H1 (cell line): ENCODE results near the gene KLK6. TPM values are rescaled to one million over a fixed set of nuclear protein-coding genes. Genes with fewer than 3 reads are reported as not detected.

Source experiments
- BACH1 ChIP-seq: IDR thresholded peaks from 2 replicates; pipeline ENCODE4 v1.6.1; 2012; ENCODE audit warnings: low read length, improper control_type of control experiment
- CEBPB ChIP-seq: IDR thresholded peaks from 2 replicates; pipeline ENCODE4 v1.6.1; 2012; ENCODE audit warnings: low read depth, low read length
- CTBP2 ChIP-seq: IDR thresholded peaks from 2 replicates; pipeline ENCODE4 v1.7.0; 2011; ENCODE audit warnings: borderline replicate concordance, mild to moderate bottlenecking, moderate library complexity, mixed read lengths, low read length; ENCODE audit not compliant: insufficient read depth, insufficient read length
- HDAC2 ChIP-seq, 2 experiments: fragments of 300-600 bp in 1 of 2; sonication (generic) in 1 of 2; IDR thresholded peaks; 2 replicates each; pipeline ENCODE4 v1.6.1; 2011 to 2012; ENCODE audit warnings: low read depth in 2 of 2, low read length in 2 of 2, mild to moderate bottlenecking in 2 of 2, moderate library complexity in 2 of 2, borderline replicate concordance in 1 of 2, inconsistent platforms in 1 of 2
- HDAC6 ChIP-seq: IDR thresholded peaks from one replicate; pipeline ENCODE4 v1.7.1; 2012; ENCODE audit warnings: low read depth, mild to moderate bottlenecking, inconsistent platforms, low read length, moderate library complexity
- PHF8 ChIP-seq: fragments of 200-600 bp; sonication (generic); conservative IDR thresholded peaks from 2 replicates; pipeline ENCODE4 v1.7.1; 2012; ENCODE audit warnings: low read depth, mild to moderate bottlenecking, inconsistent platforms, low read length, moderate library complexity
- POLR2A ChIP-seq, 2 experiments: IDR thresholded peaks; 1 replicate in 1 of 2; 2 replicates in 1 of 2; pipeline ENCODE4 v1.6.1; 2011; ENCODE audit warnings: low read depth in 2 of 2, low read length in 2 of 2, mild to moderate bottlenecking in 2 of 2; ENCODE audit errors: control extremely low read depth in 1 of 2
- POU5F1 ChIP-seq: IDR thresholded peaks from 2 replicates; pipeline ENCODE4 v1.6.1; 2011; ENCODE audit warnings: low read depth, mild to moderate bottlenecking, low read length, moderate library complexity
- SUZ12 ChIP-seq: fragments of 200-600 bp; sonication (generic); IDR thresholded peaks from 2 replicates; pipeline ENCODE4 v1.6.1; 2012; ENCODE audit warnings: mild to moderate bottlenecking, inconsistent platforms, low read length, moderate library complexity, mixed read lengths
- TAF7 ChIP-seq: optimal IDR thresholded peaks from 2 replicates; pipeline ENCODE3; 2011; ENCODE audit warnings: low read depth, mild to moderate bottlenecking, inconsistent platforms, low read length, moderate library complexity, borderline replicate concordance
- TBP ChIP-seq: IDR thresholded peaks from 2 replicates; pipeline ENCODE4 v1.6.1; 2011; ENCODE audit warnings: low read depth, low read length, improper control_type of control experiment
- TCF12 ChIP-seq: IDR thresholded peaks from 2 replicates; pipeline ENCODE4 v1.6.1; 2011; ENCODE audit warnings: low read depth, mild to moderate bottlenecking, low read length
- polyA plus RNA-seq, 7 experiments: library from polyadenylated mRNA; depleted of rRNA in 3 of 7; stranded (reverse) in 5 of 7; unstranded in 2 of 7; fragments of >200 nt in 5 of 7; fragments of 200-250 nt in 2 of 7; gene quantifications; 1 replicate in 5 of 7; 2 replicates in 1 of 7; 4 replicates in 1 of 7; pipeline versions ENCODE4 v1.2.1 to v1.2.3, GENCODE V29; 2011 to 2013; ENCODE audit warnings: missing spikeins in 2 of 7, mixed read lengths in 2 of 7
- total RNA-seq: library from RNA; stranded (reverse); fragmentation: NEBNext Ultra II Directional; extraction: Animal tissue kit (Norgen Biotek cat#: 25700); gene quantifications from 2 replicates; pipeline ENCODE4 v1.2.1, GENCODE V29; 2021
- TF ChIP-seq, protein P1 (sequence below): fragments of 300-600 bp; sonication (generic); IDR thresholded peaks from 2 replicates; pipeline ENCODE4 v1.7.1; 2012; ENCODE audit warnings: low read length, moderate library complexity, mild to moderate bottlenecking, inconsistent platforms; ENCODE audit not compliant: insufficient replicate concordance

KLK6 gene
- total and polyA plus RNA-seq, 2 of the 8 experiments (the other 6 are each of a cell fraction or from before 2014, with no cell fraction given), result 0.69 to 3.2 TPM

DNA sequence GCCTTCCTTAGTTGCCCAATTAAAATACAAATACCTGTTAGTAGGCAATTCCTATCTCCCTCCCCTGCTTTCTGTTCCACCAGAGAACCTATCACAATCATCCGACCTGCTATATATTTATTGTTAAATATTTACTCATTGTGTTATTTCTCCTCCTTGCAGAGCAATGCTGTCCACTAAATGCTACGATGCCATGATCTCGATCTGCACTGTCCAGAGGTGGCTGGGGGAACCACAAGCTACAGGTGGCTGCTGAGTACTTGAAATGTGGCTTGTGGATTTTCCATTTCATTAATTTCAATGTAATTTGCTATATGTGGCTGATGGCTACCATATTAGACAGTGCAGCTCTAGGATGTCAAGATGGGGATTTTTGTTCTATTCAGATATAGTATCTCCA is 5.1 kb downstream of the KLK6 start (continued):
- TF ChIP-seq, protein P1, sequence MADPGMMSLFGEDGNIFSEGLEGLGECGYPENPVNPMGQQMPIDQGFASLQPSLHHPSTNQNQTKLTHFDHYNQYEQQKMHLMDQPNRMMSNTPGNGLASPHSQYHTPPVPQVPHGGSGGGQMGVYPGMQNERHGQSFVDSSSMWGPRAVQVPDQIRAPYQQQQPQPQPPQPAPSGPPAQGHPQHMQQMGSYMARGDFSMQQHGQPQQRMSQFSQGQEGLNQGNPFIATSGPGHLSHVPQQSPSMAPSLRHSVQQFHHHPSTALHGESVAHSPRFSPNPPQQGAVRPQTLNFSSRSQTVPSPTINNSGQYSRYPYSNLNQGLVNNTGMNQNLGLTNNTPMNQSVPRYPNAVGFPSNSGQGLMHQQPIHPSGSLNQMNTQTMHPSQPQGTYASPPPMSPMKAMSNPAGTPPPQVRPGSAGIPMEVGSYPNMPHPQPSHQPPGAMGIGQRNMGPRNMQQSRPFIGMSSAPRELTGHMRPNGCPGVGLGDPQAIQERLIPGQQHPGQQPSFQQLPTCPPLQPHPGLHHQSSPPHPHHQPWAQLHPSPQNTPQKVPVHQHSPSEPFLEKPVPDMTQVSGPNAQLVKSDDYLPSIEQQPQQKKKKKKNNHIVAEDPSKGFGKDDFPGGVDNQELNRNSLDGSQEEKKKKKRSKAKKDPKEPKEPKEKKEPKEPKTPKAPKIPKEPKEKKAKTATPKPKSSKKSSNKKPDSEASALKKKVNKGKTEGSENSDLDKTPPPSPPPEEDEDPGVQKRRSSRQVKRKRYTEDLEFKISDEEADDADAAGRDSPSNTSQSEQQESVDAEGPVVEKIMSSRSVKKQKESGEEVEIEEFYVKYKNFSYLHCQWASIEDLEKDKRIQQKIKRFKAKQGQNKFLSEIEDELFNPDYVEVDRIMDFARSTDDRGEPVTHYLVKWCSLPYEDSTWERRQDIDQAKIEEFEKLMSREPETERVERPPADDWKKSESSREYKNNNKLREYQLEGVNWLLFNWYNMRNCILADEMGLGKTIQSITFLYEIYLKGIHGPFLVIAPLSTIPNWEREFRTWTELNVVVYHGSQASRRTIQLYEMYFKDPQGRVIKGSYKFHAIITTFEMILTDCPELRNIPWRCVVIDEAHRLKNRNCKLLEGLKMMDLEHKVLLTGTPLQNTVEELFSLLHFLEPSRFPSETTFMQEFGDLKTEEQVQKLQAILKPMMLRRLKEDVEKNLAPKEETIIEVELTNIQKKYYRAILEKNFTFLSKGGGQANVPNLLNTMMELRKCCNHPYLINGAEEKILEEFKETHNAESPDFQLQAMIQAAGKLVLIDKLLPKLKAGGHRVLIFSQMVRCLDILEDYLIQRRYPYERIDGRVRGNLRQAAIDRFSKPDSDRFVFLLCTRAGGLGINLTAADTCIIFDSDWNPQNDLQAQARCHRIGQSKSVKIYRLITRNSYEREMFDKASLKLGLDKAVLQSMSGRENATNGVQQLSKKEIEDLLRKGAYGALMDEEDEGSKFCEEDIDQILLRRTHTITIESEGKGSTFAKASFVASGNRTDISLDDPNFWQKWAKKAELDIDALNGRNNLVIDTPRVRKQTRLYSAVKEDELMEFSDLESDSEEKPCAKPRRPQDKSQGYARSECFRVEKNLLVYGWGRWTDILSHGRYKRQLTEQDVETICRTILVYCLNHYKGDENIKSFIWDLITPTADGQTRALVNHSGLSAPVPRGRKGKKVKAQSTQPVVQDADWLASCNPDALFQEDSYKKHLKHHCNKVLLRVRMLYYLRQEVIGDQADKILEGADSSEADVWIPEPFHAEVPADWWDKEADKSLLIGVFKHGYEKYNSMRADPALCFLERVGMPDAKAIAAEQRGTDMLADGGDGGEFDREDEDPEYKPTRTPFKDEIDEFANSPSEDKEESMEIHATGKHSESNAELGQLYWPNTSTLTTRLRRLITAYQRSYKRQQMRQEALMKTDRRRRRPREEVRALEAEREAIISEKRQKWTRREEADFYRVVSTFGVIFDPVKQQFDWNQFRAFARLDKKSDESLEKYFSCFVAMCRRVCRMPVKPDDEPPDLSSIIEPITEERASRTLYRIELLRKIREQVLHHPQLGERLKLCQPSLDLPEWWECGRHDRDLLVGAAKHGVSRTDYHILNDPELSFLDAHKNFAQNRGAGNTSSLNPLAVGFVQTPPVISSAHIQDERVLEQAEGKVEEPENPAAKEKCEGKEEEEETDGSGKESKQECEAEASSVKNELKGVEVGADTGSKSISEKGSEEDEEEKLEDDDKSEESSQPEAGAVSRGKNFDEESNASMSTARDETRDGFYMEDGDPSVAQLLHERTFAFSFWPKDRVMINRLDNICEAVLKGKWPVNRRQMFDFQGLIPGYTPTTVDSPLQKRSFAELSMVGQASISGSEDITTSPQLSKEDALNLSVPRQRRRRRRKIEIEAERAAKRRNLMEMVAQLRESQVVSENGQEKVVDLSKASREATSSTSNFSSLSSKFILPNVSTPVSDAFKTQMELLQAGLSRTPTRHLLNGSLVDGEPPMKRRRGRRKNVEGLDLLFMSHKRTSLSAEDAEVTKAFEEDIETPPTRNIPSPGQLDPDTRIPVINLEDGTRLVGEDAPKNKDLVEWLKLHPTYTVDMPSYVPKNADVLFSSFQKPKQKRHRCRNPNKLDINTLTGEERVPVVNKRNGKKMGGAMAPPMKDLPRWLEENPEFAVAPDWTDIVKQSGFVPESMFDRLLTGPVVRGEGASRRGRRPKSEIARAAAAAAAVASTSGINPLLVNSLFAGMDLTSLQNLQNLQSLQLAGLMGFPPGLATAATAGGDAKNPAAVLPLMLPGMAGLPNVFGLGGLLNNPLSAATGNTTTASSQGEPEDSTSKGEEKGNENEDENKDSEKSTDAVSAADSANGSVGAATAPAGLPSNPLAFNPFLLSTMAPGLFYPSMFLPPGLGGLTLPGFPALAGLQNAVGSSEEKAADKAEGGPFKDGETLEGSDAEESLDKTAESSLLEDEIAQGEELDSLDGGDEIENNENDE, result no peak
- TF ChIP-seq POU5F1, result no peak
- no peak for TF ChIP-seq HDAC2 (IDR thresholded peaks at IDR 0.05; ENCODE audit: borderline replicate concordance in 1 of 2, low read depth in 2 of 2, low read length in 2 of 2)
- TF ChIP-seq POLR2A (IDR thresholded peaks at IDR 0.05; ENCODE audit: control extremely low read depth in 1 of 2, low read depth in 2 of 2, low read length in 2 of 2), result no peak
- TF ChIP-seq CEBPB, result no peak
- no peak for TF ChIP-seq HDAC6
- TF ChIP-seq TAF7, result no peak
- no peak for TF ChIP-seq TCF12
- TF ChIP-seq TBP, result no peak
- no peak for TF ChIP-seq BACH1
- no peak for TF ChIP-seq SUZ12
- TF ChIP-seq PHF8, result no peak
- TF ChIP-seq CTBP2, result no peak
